ENCODE measurements around the gene TRNT1.

DNA sequence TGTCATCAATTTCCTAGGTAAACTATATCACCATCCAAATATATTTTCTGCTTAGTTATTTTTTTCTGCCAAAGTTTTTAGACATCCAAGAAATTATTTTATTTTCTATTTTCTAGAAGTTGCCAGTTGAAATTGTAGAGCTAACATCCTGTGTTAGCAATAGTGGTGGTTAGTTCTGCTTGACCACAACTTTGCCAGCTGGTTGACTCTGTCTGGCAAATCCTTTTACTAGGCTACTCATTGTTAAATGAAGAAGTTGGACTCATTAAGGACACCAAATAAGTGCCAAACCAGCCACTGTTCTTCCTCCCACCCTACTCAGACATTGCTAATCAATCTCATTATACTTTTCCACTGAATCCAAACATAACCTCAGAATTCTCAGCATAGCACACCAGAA, 68.1 kb downstream of the TRNT1 start:
- TF ChIP-seq MAX (IDR thresholded peaks at IDR 0.05; ENCODE audit: low read depth, low read length) (no peak), POLR2A (IDR thresholded peaks at IDR 0.05; ENCODE audit: extremely low read depth, insufficient read length) (no peak), MYC (IDR thresholded peaks at IDR 0.05; ENCODE audit: low read depth, low read length) (no peak)
- TF ChIP-seq, protein P1, sequence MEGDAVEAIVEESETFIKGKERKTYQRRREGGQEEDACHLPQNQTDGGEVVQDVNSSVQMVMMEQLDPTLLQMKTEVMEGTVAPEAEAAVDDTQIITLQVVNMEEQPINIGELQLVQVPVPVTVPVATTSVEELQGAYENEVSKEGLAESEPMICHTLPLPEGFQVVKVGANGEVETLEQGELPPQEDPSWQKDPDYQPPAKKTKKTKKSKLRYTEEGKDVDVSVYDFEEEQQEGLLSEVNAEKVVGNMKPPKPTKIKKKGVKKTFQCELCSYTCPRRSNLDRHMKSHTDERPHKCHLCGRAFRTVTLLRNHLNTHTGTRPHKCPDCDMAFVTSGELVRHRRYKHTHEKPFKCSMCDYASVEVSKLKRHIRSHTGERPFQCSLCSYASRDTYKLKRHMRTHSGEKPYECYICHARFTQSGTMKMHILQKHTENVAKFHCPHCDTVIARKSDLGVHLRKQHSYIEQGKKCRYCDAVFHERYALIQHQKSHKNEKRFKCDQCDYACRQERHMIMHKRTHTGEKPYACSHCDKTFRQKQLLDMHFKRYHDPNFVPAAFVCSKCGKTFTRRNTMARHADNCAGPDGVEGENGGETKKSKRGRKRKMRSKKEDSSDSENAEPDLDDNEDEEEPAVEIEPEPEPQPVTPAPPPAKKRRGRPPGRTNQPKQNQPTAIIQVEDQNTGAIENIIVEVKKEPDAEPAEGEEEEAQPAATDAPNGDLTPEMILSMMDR (IDR thresholded peaks at IDR 0.05; ENCODE audit: low read depth, low read length), result no peak
